ENCODE data around the gene CHST11.

Gene CHST11

GRCh38 chr12:104652910-104653309, 196.2 kb downstream of the CHST11 start:
- TF ChIP-seq EZH2 (IDR thresholded peaks at IDR 0.05; ENCODE audit: borderline replicate concordance, low read depth, low read length, severe bottlenecking) (no peak), CTCF (IDR thresholded peaks at IDR 0.05; ENCODE audit: borderline replicate concordance, extremely low read depth, low read length, poor library complexity, severe bottlenecking) (no peak)
- Histone ChIP-seq H3K36me3 (ENCODE audit: insufficient read depth, low read length) (peaks cover 73% of the 10 kb centered on the region), H3K9ac (ENCODE audit: low read depth, low read length) (no peak overlapping the region), H3K4me2 (ENCODE audit: insufficient read depth, low read length) (no peak overlapping the region), H2AFZ (ENCODE audit: low read depth, low read length) (no peak overlapping the region), H3K9me3 (ENCODE audit: insufficient read depth, low read length, severe bottlenecking) (no peaks in the 10 kb centered on the region), H3K4me1 (ENCODE audit: insufficient read depth, low read length) (no peaks in the 10 kb centered on the region), H4K20me1 (ENCODE audit: insufficient read depth, low read length) (peaks cover 98% of the 10 kb centered on the region), H3K79me2 (ENCODE audit: insufficient read depth, low read length) (peaks cover 100% of the 10 kb centered on the region), H3K27me3 (ENCODE audit: insufficient read depth, low read length, poor library complexity) (no peaks in the 10 kb centered on the region), H3K4me3 (ENCODE audit: low read depth in 1 of 2, low read length in 2 of 2) (no peak overlapping the region), H3K27ac (ENCODE audit: low read length) (0 out of 2 replicates have a peak overlapping the region, but pooled peaks have one; percentile 10)
- DNase-seq (no peak), ATAC-seq (ENCODE audit: insufficient read depth, low read depth) (no peak)

- Histone ChIP-seq H2AFZ (ENCODE audit: low read depth, low read length) (no peak overlapping the region), H3K4me2 (ENCODE audit: insufficient read depth, low read length) (no peak overlapping the region)
- ATAC-seq (ENCODE audit: insufficient read depth, low read depth) = peak; percentile 60
Observed at GRCh38 chr12:104653730-104654664, 197.2 kb downstream of the CHST11 start.

GRCh38 chr12:104654665-104655609, 198.2 kb downstream of the CHST11 start:
- Histone ChIP-seq H3K9ac (ENCODE audit: low read depth, low read length) (no peak overlapping the region), H3K4me3 (ENCODE audit: low read depth in 1 of 2, low read length in 2 of 2) (no peak overlapping the region), H3K27ac (ENCODE audit: low read length) (0 out of 2 replicates have a peak overlapping the region, but pooled peaks have one; percentile 2), H4K20me1 (ENCODE audit: insufficient read depth, low read length) (peaks cover 98% of the 10 kb centered on the region), H3K4me2 (ENCODE audit: insufficient read depth, low read length) (no peak overlapping the region), H3K79me2 (ENCODE audit: insufficient read depth, low read length) (peaks cover 100% of the 10 kb centered on the region), H3K4me1 (ENCODE audit: insufficient read depth, low read length) (no peaks in the 10 kb centered on the region), H3K27me3 (ENCODE audit: insufficient read depth, low read length, poor library complexity) (no peaks in the 10 kb centered on the region), H2AFZ (ENCODE audit: low read depth, low read length) (no peak overlapping the region), H3K36me3 (ENCODE audit: insufficient read depth, low read length) (peaks cover 76% of the 10 kb centered on the region), H3K9me3 (ENCODE audit: insufficient read depth, low read length, severe bottlenecking) (no peaks in the 10 kb centered on the region)
- ATAC-seq (ENCODE audit: insufficient read depth, low read depth) (no peak), DNase-seq (no peak)
- TF ChIP-seq CTCF (IDR thresholded peaks at IDR 0.05; ENCODE audit: borderline replicate concordance, extremely low read depth, low read length, poor library complexity, severe bottlenecking) (no peak), EZH2 (IDR thresholded peaks at IDR 0.05; ENCODE audit: borderline replicate concordance, low read depth, low read length, severe bottlenecking) (no peak)

More at GRCh38 chr12:104653730-104654664, 197.2 kb downstream of the CHST11 start:
- DNase-seq = no peak
- H3K9me3 ChIP-seq (ENCODE audit: insufficient read depth, low read length, severe bottlenecking) = no peaks in the 10 kb centered on the region
- H3K79me2 ChIP-seq (ENCODE audit: insufficient read depth, low read length) = peaks cover 100% of the 10 kb centered on the region
- H3K27me3 ChIP-seq (ENCODE audit: insufficient read depth, low read length, poor library complexity) = no peaks in the 10 kb centered on the region
- H3K4me1 ChIP-seq (ENCODE audit: insufficient read depth, low read length) = no peaks in the 10 kb centered on the region
- TF ChIP-seq EZH2 (IDR thresholded peaks at IDR 0.05; ENCODE audit: borderline replicate concordance, low read depth, low read length, severe bottlenecking) (no peak), CTCF (IDR thresholded peaks at IDR 0.05; ENCODE audit: borderline replicate concordance, extremely low read depth, low read length, poor library complexity, severe bottlenecking) (peak; percentile 67)
- H4K20me1 ChIP-seq (ENCODE audit: insufficient read depth, low read length) = peaks cover 99% of the 10 kb centered on the region
- peaks cover 72% of the 10 kb centered on the region for H3K36me3 ChIP-seq (ENCODE audit: insufficient read depth, low read length)
- no peak overlapping the region for H3K9ac ChIP-seq (ENCODE audit: low read depth, low read length)
- H3K27ac ChIP-seq (ENCODE audit: low read length) = peak overlapping the region; percentile 2
- H3K4me3 ChIP-seq (ENCODE audit: low read depth in 1 of 2, low read length in 2 of 2) = no peak overlapping the region

All from DND-41 (cell line).